Activated B cell treated with CpG ODN at 0.5 μM for 24 hours (primary cell): ENCODE measurements around the gene ICAM2. TPM values are rescaled to one million over a fixed set of nuclear protein-coding genes. Genes with fewer than 3 reads are reported as not detected.
A peak's percentile ranks its signal among the peaks of the same experiment; 100 is the strongest.
"Not testable (repeated sequence)": the region's sequence is repeated elsewhere in the genome, so short reads cannot be mapped to it uniquely, and the experiment has no call there.

Experiments
- ATAC-seq: fragments of 200-7000 bp; cut with Tn5 transposase; one replicate; pipeline ENCODE4 v1.10.0; 2021; ENCODE audit warnings: low read depth, mild to moderate bottlenecking, moderate library complexity
- CTCF ChIA-PET: fragments of 350-600 bp; sonication (Branson Sonifier 250); formaldehyde crosslinking; loops from one replicate; lab custom pipeline; 2021; ENCODE audit warnings: antibody characterized with exemption; lab: Charles Lee
- POLR2A ChIA-PET: fragments of 350-600 bp; sonication (Branson Sonifier 250); formaldehyde crosslinking; loops from one replicate; lab custom pipeline; 2021; ENCODE audit warnings: antibody characterized with exemption; lab: Charles Lee
- DNase-seq: peaks from one replicate; pipeline ENCODE4 v3.0.0; 2022
- H3K27ac Mint-ChIP-seq: one replicate; pipeline ENCODE4 v1.8.0; 2020; ENCODE audit warnings: mixed read lengths
- H3K27me3 Mint-ChIP-seq: one replicate; pipeline ENCODE4 v1.8.0; 2021; ENCODE audit warnings: mixed read lengths
- H3K36me3 Mint-ChIP-seq: one replicate; pipeline ENCODE4 v1.8.0; 2021; ENCODE audit warnings: low read depth, mixed read lengths
- H3K4me1 Mint-ChIP-seq: one replicate; pipeline ENCODE4 v1.8.0; 2021; ENCODE audit warnings: mixed read lengths
- H3K4me3 Mint-ChIP-seq: one replicate; pipeline ENCODE4 v1.8.0; 2020; ENCODE audit warnings: mild to moderate bottlenecking, mixed read lengths
- H3K9me3 Mint-ChIP-seq: one replicate; pipeline ENCODE4 v1.8.0; 2020; ENCODE audit warnings: mixed read lengths
- CTCF ChIP-seq: fragments of 200-600 bp; IDR thresholded peaks from one replicate; pipeline ENCODE4 v1.8.0; 2022; ENCODE audit warnings: antibody characterized with exemption, mild to moderate bottlenecking
- intact Hi-C: fragments of 100-400 bp; cut with micrococcal nuclease; formaldehyde crosslinking; loops from one replicate; pipeline ENCODE4 v1.15.1; 2024
- total RNA-seq: library from RNA; stranded (reverse); gene quantifications from 2 replicates; pipeline ENCODE4 v1.2.3, GENCODE V29; 2022

The ICAM2 gene
- total RNA-seq, 1 donor from 2014 or later: 44.5 TPM

- DNase-seq (no peak), ATAC-seq (peak; percentile 89)
- no peak for TF ChIP-seq CTCF
- Mint-ChIP-seq H3K27ac (no peak overlapping the region), H3K36me3 (no peaks in the 10 kb centered on the region), H3K4me3 (no peak overlapping the region), H3K27me3 (no peaks in the 10 kb centered on the region), H3K4me1 (peaks cover 16% of the 10 kb centered on the region), H3K9me3 (peaks cover 10% of the 10 kb centered on the region)
- CTCF ChIA-PET: interaction anchor here (0.6 to 2.4 kb wide), 6 partner anchors 32 to 81 kb away, joined by 3 to 8 read pairs (median 7); partner anchors contain the start of gene CSHL1
- intact Hi-C loops: no loop called here
- POLR2A ChIA-PET: interaction anchor here (0.6 to 1.7 kb wide), 6 partner anchors 9 to 65 kb away, joined by 3 to 11 read pairs (median 3); partner anchors contain the start of genes CD79B and ICAM2
Measured at GRCh38 chr17:63984651-63985386, 35.6 kb downstream of the ICAM2 start.

- peaks cover 10% of the 10 kb centered on the region for H3K9me3 Mint-ChIP-seq
- POLR2A ChIA-PET: interaction anchor here (0.5 to 1.0 kb wide), 2 partner anchors 20 to 161 kb away, joined by 3 read pairs; no protein-coding TSS in a partner anchor
- DNase-seq (no peak), ATAC-seq (no peak)
- intact Hi-C loops: no loop called here
- CTCF ChIA-PET: interaction anchor here (1.8 kb wide), 1 partner anchor 64 kb away, joined by 8 read pairs; no protein-coding TSS in a partner anchor
- H3K4me3 Mint-ChIP-seq: no peak overlapping the region
- H3K27me3 Mint-ChIP-seq: no peaks in the 10 kb centered on the region
- peaks cover 15% of the 10 kb centered on the region for H3K4me1 Mint-ChIP-seq
- no peaks in the 10 kb centered on the region for H3K36me3 Mint-ChIP-seq
- no peak overlapping the region for H3K27ac Mint-ChIP-seq
- TF ChIP-seq CTCF: no peak
Measured at GRCh38 chr17:63984236-63984635, 36.2 kb downstream of the ICAM2 start.

- DNase-seq (no peak), ATAC-seq (no peak)
- H3K4me3 Mint-ChIP-seq: no peak overlapping the region
- no peak for TF ChIP-seq CTCF
- ChIA-PET CTCF (interaction anchor here (1.8 kb wide), 1 partner anchor 64 kb away, joined by 8 read pairs; no protein-coding TSS in a partner anchor), POLR2A (no interaction called here)
- H3K9me3 Mint-ChIP-seq: peaks cover 10% of the 10 kb centered on the region
- H3K4me1 Mint-ChIP-seq: peaks cover 15% of the 10 kb centered on the region
- no peaks in the 10 kb centered on the region for H3K36me3 Mint-ChIP-seq
- intact Hi-C loops: no loop called here
- H3K27ac Mint-ChIP-seq: no peak overlapping the region
- no peaks in the 10 kb centered on the region for H3K27me3 Mint-ChIP-seq
Measured at GRCh38 chr17:63983320-63983719, 37.1 kb downstream of the ICAM2 start.

- not testable (repeated sequence) for ATAC-seq
Measured at GRCh38 chr17:63982641-63983040, 37.8 kb downstream of the ICAM2 start.

GRCh38 chr17:63978272-63979200 is 41.9 kb downstream of the ICAM2 start:
- Mint-ChIP-seq H3K4me3 (no peak overlapping the region), H3K9me3 (peaks cover 10% of the 10 kb centered on the region), H3K27me3 (peaks cover 15% of the 10 kb centered on the region), H3K4me1 (peaks cover 4% of the 10 kb centered on the region), H3K36me3 (no peaks in the 10 kb centered on the region), H3K27ac (no peak overlapping the region)
- ChIA-PET POLR2A (interaction anchor here (0.7 to 1.0 kb wide), 3 partner anchors 15 to 26 kb away, joined by 3 to 5 read pairs (median 3); no protein-coding TSS in a partner anchor), CTCF (interaction anchor here (1.0 to 1.1 kb wide), 2 partner anchors 12 to 59 kb away, joined by 3 to 4 read pairs; no protein-coding TSS in a partner anchor)
- DNase-seq (no peak), ATAC-seq (no peak)
- intact Hi-C loops: no loop called here
- no peak for TF ChIP-seq CTCF

More at GRCh38 chr17:63982641-63983040, 37.8 kb downstream of the ICAM2 start:
- H3K4me3 Mint-ChIP-seq, intact Hi-C loops, H3K27me3 Mint-ChIP-seq, H3K9me3 Mint-ChIP-seq, H3K27ac Mint-ChIP-seq, H3K36me3 Mint-ChIP-seq, CTCF ChIA-PET, DNase-seq: not testable (repeated sequence)
- POLR2A ChIA-PET: interaction anchor here (0.6 kb wide), 1 partner anchor 317 kb away, joined by 3 read pairs; no protein-coding TSS in a partner anchor
- peaks cover 15% of the 10 kb centered on the region for H3K4me1 Mint-ChIP-seq
